Measurements from ENCODE around the gene RBBP4.
"Not testable (repeated sequence)": the region's sequence is repeated elsewhere in the genome, so short reads cannot be mapped to it uniquely, and the experiment has no call there.

Gene RBBP4

DNA sequence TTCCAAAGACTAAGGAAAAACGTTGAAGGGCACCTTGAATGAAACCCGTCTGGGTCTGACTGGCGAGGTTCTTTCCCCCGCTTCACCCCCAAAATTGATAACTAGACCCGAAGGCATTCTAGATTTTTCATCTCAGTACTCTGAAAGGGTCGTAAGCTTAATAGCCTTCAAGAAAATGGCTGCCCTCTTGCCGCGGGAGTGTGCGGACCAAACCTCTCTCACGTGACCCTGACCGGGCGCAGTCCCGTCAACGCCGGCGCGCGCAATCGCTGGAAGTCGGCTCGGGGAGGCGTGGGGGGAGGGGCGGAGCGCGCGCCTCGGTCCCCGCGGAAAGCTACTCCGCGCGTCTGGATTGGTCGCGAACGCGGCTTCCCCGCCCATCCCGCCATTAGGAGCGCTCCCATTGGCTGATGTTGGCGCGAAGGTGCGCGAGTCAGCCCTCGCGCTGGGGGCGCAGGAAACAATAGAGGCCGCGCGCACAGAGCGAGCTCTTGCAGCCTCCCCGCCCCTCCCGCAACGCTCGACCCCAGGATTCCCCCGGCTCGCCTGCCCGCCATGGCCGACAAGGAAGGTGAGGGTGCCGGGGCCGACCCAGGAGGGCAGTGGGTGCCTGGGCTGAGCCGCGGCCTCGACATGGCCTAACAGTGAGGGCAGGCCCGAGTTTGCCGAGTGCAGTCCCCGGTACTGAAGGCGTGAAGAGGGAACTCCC is at the start of gene RBBP4:
RBBP4 (plus strand) TSS at position 457 of the 709 bp plus-strand sequence; CDS start at position 556, 99 bp downstream.
- peak; percentile 98 for DNase-seq

DNA sequence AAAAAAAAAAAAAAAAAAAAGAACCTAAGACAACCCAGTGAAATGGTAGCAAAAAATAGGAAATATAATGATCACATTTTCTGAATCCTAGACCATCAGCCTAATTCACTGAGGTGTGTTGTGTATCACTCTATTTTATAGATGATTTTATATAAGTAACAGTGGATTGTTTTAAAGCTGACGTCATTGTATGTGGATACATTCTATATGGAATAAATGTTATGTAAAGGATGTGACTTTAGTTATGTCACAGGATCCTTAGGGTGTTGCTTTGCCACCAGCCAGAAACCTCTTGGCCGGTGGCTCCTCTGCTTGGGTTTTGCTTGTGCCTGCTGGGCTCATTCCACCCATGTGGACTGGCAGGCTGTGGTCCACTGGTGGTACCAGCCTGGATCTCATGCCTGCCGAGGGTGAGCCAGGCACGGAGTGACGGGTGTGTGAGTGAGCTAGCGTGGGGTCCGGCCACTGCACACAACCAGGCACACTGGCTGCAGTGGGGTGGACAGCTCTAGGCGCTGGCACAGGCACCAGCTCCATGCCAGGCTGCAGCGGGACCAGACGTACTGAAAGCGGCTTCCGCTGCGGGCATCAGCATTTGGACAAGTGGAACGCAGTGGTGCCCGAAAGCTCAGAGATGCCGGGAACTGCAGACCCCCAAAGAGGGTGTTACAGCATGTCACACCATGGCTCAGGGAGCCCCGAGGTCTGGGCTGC is 45.1 kb upstream of the RBBP4 start:
- DNase-seq: no peak

DNA sequence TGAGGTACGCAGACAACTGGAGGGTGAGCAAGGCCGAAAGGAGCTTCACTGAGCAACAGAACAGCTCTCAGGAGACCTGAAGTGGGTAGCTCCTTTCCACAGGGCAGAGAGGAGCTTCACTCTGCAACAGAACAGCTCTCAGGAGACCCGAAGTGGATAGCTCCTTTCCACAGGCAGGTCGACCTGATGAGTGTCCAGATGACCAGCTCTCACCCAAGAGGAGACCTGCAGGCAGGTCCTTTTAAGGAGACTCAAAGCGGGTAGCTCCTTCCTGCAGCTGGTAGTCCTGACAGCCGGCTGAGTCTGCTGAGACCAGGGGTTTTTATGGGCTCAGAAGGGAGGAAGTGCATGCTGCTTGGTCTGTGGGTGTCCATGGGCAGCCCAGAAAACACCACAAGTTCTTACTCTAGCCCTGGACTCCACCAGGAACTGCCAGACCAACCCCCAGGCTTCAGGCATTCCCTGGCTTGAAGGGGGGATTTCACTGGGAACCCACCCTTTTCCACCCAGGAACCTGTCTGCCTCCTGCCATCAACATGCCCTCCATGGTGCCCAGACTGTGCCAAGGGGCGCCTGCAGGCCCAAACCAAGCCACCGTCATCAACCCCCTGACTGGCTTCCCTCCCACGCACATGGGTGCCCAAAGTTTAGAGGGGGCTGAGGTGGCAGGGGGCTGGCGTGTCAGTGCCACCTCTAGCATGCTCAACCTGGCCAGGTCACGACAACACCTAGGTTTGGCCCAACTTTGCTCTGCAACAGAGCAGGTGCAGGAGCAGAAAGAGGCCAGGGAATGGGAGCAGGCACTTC is 44.2 kb upstream of the RBBP4 start:
- no peak for DNase-seq

DNA sequence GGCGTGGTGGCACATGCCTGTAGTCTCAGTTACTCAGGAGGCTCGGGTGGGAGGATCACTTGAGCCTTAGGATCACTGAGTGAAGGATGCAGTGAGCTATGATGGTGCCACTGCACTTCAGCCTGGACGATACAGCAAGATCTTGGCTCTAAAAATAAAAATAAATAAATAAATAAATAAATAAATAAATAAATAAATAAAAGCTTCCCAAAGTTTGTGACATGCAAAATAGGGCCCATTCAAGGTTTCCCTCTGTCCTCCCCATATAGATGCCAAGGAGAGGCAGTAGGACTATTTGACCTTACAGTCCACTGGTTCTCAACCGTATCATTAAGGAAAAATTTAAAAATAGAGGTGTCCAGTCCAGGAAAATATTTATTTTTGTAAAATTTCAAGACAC is 41.8 kb upstream of the RBBP4 start:
- DNase-seq: no peak

DNA sequence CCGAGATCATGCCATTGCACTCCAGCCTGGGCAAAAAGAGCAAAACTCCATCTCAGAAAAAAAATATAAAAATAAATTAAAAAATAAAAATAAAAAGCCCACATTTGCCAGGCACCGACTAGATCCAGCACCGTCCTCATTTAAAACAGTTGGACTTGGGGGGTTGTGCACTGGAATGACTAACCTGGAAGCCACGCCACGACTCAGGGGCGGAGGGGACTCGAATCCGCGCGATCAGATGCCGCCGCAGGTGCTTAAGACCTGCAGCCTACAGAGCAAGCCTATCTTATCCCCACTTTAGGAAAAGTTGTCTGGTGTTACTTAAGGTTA is 39.2 kb upstream of the RBBP4 start:
- no peak for DNase-seq

DNA sequence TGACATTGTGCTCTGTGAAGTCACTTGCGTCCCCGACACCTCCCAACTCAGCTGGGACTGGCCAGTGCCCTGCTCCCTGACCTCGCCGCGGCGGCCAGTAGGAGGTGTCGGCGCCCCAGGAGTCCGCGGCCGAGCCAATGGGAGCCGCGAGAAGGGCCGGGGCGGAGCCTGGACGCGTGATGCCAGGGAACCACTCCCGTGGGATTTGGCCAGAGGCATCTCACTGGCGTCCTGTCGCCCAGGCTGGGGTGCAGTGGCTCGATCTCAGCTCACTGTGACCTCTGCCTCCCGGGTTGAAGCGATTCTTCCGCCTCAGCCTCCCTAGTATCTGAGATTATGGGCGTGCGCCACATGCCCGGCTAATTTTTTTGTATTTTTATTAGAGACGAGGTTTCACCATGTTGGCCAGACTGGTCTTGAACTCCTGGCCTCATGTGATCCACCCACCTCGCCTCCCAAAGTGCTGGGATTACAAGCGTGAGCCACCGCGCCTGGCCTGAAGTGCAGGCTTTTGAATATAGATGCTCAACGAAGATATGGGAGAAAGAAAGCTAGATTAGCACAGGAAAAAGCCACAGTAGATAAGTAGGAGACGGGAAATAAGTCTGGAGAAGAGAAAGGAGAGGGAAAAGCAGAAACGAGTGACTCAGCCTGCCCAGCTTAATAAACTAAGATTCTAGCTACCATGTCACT is 38.7 kb upstream of the RBBP4 start:
- DNase-seq: peak; percentile 37

DNA sequence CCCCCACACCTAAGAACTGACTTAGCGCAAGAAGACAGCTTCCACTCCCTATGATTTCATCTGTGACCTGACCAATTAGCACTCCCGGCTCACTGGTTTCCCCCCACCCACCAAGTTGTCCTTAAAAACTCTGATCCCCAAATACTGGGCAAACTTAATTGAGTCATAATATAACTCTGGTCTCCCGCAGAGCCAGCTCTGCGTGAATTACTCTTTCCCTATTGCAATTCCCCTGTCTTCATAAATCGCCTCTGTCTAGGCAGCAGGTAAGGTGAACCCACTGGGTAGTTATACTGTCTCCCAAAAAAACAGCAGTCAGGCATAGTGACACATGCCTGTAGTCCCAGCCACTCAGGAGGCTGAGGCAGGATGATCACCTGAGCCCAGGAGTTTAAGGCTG is 37.5 kb upstream of the RBBP4 start:
- no peak for DNase-seq

DNA sequence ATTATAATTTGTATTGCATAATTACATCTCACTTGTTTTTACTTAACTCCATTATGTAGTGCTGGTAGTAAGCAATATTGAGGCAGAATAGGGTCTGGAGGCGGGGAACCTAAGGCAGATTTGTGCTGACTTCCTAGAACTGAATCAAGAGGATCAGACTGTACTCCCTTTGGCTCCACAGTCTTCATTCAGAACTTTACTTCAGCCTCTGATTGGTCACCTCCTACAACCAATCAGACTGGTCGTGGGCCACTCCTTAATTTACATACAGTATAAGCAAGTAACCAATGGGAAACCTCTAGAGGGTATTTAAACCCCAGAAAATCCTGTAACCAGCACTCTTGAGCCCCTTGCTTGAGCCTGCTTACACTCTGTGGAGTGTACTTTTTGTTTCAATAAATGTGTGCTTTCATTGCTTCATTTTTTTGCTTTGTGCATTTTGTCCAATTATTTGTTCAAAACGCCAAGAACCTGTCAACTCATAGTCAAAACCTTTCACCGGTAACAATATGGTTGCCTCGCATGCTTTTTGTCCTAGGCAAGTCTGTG is 32.3 kb upstream of the RBBP4 start:
- DNase-seq: no peak

DNA sequence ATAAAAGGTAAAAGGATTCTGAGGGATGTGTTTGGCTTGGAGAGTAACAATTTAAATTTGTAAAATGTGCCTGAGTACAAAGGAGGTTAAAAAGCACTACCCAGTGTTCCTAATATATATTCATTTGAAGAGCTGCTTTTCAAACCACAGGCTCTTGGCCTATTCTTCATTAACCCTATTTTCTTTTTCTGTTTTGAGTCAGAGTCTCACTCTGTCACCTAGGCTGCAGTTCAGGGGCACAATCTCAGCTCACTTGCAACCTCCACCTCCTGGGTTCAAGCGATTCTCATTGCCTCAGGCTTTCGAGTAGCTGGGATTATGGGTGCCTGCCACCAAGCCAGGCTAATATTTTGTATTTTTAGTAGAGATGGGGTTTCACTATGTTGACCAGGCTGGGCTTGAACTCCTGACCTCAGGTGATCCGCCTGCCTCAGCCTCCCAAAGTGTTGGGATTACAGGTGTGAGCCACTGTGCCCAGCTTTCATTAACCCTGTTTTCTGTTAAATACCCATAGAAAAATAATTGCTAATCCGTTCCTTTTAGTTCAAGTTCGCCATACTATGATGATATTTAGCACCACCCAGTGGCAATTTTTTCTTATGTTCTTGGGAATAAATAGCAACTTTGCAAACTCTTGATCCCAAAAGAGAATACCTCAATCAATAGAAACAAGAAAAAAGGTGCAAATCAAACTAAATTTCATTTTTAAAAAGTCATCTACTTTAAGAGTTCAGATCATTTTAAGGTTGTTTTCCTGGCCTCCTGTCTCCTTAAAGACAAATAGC is 31.1 kb upstream of the RBBP4 start:
- DNase-seq: no peak

DNA sequence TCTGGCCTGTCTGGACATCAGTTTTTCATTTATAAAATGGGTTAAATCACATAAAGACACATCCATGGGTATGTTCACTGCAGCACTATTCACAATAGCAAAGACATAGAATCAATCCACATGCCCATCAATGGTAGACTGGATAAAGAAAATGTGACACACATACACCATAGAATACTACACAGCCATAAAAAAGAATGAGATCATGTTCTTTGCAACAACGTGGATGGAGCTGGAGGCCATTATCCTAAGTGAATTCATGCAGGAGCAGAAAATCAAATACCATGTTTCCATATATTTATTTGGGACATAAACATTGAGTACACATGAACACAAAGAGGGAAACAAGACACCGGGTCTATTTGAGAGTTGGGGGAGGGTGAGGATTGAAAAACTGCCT is 28.8 kb upstream of the RBBP4 start:
- no peak for DNase-seq

DNA sequence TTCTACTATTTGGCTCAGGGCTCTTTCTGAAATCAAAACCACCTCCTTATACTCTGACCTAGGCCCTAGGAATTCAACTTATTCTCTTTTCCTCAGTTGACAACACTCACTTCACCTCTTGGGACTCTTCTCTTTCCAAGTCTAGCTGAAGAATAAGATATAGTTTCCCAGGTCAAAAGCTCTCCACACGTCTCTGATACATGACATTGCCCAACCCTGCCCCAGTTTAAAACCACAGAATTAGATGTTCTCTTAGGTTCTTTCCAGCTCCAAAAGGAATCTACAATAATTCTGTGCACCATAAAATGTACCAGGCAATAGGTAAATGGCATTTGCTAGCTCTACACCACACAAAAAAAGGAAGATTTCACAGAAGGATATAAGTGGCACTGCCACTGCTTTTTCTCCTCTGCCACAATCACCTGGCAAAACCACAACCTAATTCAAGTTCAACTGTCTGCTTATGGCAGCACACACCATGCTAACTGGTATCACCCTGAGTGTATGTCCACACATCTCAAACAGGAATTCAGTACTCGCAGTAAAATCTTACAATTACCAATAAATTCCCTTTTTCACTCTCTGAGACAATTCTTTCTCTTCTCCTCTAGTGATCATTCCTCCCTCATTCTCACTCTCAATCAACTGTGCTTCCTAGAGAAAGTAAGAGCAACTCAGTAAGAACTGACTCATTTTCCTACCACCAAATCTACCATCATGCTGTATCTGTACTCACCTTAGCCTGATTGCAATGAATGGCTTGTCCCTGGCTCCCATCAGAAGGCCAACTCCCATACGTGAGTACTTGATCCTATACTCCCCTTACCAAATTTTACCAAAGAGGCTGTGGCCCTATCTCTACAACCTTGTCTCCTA is 28.0 kb upstream of the RBBP4 start:
- DNase-seq: no peak

DNA sequence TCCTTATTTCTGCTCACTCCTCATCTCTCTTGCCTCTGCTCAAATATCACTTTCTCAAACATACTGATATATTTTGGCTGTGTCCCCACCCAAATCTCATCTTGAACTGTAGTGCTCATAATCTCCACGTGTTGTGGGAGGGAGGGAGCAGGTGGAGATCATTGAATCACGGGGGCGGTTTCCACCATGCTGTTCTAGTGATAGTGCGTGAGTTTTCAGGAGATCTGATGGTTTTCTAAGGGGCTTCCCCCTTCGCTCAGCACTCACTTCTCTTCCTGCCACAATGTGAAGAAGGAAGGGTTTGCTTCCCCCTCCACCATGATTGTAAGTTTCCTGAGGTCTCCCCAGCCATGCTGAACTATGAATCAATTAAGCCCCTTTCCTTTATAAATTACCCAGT is 27.2 kb upstream of the RBBP4 start:
- peak; percentile 38 for DNase-seq

DNA sequence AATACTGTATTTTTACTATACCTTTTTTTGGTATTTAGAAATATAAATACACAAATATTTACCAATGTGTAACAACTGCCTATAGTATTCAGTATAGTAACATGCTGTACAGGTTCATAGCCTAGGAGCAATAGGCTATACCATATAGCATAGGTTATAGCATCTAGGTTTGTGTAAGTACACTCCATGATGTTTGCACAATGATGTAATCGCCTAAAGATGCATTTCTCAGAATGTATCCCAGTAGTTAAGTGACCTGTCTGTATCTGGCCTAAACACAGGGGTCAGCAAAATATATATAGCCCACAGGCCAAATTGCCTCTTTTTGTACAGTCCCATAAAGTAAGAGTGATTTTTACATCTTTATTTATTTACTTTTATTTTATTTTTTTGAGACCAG is 24.8 kb upstream of the RBBP4 start:
- DNase-seq: no peak

DNA sequence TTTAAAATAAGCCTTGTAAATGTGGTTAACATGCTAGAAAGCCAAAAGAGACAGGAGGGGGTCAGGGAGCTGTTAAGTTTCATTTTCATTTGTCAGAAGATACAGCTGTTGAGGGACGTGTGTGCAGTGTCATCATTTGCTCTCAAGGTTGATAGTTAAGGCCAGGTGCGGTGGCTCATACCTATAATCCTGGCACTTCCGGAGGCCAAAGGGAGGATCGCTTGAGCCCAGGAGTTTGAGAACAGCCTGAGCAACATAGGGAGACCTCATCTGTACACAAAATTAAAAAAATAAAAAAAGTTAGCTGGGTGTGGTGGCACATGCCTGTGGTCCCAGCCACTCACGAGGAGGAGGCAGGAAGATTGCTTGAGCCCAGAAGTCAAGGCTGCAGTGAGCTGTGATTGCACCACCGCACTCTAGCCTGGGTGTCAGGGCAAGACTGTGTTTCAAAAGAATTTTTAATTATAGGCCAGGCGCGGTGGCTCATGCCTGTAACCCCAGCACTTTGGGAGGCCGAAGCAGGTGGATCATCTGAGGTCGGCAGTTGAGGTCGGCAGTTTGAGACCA is 23.3 kb upstream of the RBBP4 start:
- no peak for DNase-seq

DNA sequence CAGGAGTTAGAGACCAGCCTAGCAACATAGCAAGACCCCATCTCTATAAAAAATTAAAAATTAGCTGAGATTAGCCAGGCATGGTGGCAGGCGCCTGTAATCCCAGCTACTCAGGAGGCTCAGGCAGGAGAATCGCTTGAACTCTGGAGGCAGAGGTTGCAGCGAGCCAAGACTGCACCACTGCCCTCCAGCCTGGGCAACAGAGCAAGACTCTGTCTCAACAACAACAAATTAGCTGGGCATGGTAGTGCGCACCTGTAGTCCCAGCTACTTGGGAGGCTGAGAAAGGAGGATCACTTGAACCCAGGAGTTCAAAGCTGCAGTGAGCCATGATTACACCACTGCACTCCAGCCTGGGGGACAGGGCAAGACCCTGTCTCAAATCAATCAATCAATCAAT is 20.8 kb upstream of the RBBP4 start:
- not testable (repeated sequence) for DNase-seq

DNA sequence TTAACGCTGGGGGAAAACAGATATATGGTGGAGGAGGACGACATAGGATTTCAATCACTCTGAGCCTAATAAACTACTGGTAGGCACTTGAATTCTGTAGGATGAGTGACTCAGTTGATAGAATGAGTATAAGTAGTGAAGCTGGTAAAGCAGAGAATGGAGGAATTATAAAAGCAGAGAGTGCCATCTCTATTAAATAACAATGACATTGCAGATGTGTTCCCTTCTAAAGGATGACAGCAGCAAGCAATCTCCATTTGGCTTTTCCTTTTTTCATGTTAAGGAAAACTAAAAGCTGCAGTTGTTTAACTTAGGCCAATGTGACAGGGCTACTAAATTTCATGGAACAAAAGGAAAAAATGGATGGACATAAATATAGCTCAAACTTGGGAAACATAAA is 18.2 kb upstream of the RBBP4 start:
- no peak for DNase-seq

DNA sequence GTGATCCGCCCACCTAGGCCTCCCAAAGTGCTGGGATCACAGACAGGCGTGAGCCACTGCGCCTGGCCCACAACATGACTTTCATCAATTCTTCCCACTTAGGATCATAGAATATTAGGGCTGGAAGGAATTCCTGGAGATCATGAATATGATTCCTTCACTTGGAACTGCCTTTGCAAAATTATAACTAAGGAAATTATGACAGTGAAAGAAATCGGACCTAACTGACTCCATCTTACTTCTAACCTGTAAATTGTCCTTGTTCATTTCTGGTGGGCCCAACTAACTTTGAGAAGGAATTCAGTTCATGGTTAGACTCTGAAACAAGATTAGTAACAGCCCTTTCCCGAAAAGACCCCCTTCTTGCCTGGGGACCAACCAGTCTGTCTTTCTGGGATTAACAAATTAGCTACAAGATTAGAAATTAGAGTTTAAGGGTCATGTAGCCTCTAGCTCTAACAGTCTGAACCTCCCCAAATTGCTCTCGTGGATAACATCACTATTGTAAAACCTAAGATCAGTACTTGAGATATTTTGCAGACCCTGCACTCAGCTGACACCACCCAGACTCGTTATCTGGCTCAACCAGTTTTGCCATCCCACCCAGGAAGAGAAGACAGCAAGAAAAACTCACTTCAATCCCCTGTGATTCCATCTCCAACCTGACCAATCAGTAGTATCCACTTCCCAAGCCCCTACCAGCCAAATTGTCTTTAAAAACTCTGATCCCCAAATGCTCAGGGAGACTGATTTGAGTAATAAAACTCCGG is 15.3 kb upstream of the RBBP4 start:
- no peak for DNase-seq

DNA sequence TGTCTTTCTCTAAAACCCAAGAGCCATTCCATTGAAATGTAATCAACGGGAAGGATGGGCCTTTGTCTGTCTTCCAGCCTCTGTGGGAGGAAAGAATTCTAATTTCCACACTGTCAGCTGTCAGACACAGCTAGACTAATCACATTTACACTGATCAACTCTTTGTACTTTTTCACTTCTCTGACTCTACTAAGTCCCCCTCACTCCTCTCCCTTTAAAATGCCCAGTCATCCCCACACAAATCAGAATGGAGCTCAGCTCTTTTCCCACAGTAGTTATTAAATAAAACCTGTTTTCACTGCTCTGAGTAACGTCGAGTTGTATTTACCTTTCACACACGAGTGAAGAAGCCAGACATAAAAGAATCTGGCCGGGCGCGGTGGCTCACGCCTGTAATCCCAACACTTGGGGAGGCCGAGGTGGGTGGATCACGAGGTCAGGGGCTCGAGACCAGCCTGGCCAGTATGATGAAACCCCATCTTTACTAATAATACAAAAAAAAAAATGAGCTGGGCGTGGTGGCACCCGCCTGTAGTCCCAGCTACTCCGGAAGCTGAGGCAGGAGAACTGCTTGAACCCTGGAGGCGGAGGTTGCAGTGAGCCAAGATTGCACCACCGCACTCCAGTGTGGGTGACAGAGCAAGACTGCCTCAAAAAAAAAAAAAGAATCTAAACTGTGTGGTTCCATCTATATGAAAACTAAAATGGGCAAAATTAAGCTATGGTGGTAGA is 13.9 kb upstream of the RBBP4 start:
- DNase-seq: no peak

DNA sequence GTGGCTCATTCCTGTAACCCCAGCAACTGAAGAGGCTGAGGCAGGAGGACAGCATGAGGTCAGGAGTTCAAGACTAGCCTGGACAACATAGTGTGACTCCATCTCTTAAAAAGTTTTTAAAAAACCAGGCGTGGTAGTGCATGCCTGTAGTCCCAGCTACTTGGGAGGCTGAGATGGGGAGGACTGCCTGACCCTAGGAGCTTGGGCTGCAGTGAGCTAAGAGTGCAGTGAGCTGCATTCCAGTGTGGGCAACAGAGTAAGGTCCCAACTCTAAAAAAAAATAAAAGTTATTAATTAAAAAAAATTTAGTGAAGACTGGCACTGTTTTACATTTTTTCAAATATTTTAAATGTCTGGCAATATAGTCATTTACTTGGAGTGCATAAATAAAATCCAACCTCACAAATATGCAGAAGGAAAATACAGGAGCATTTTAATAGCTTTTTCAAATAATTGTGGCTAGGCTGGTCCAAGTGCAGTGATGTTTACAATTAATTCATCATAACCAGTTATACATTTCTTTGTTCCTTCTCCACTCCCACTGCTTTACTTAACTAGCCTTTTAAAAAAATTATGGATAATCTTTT is 11.4 kb upstream of the RBBP4 start:
- no peak for DNase-seq
